HL-60/S4 treated with retinoic acid at 250 ng/mL for 4 days and 3 days (cell line): ENCODE results near the gene CLC.
"Not testable (repeated sequence)": the region's sequence is repeated elsewhere in the genome, so short reads cannot be mapped to it uniquely, and the experiment has no call there.

Source experiments
- in situ Hi-C: fragments of 300-500 bp; cut with MboI; formaldehyde crosslinking; loops from 2 replicates; pipeline ENCODE4 v1.7.0; 2022; ENCODE audit warnings: low sequenced_read_pairs

The CLC gene

DNA sequence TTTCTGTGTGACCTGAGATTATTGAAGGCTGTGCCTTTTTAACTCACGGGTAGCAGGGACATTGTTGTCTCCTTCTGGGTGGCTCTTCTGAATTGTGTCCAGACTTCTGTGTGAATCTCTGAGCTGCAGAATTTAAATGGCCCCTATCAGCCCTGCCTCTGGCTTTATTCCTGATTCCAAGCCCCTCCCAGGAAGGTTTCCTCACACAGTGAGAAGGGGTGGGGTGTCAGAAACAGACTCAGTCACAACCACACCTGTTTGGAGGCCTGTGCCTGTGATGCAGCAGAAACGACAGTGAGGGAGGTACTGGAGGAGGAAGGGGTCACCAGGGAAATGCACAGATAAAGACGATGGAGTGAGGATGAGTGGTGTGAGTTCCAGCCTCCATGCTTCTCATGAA, at the start of gene CLC:
CLC (minus strand) TSS at position 139 of the 400 bp plus-strand sequence; CDS start at position 62, 77 bp downstream.
- in situ Hi-C loops = no loop called here

DNA sequence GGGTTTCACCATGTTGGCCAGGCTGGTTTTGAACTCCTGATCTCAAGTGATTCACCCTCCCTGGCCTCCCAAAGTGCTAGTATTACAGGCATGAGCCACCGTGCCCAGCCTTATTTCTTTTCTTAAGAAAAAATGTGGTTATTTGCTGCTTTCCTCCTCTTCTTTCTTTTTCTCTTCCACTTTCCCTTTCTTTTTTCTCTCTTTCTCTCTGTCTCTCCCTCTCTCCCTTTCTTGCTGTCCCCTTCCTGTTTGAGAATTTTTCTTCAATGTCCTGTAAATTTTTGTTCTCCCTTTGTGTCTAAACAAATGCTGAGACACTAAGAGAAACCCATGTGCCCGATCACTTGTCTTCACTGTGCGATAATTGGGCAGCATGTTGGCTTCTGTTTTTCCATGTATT, 43.1 kb upstream of the CLC start:
- in situ Hi-C loops = no loop called here

DNA sequence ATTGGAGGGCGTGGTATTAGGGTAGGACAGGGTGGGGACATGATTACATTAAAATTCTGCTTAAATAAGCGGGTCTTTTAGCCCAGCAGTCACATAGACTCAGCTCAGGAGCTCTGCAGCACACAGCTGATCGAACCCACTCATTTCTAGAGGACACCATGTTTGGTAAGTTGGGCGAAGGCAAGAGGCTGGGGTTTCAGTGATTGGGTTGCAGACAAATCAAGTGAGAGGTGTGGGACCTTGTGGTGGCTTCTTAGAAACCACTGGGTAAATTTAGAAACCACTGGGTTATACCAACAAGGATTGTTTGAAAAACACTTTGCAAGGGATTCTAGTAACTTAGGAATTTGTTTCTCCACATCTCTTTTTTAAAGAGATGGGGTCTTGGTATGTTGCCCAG, 40.9 kb upstream of the CLC start, which contains the start of gene LEUTX:
LEUTX (plus strand) TSS at position 92 of the 400 bp plus-strand sequence; CDS start at position 159, 67 bp downstream.
- in situ Hi-C loops = no loop called here

DNA sequence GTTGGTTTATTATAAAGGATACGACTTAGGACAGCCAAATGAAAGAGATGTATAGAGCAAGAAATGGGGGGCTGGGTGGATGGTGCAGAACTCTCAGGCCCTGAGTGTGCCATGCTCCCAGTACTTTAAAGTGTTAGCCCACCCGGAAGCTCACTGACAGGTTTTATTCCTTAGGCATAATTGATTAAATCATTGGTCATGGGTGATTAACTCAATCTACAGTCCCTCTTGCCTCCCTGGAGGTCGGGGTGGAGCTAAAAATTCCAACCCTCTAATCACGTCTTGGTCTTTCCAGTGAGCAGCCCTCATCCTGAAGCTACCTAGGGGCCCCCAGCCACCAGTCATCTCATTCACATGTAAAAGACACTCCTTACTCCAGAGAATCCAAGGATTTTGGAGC, 31.0 kb upstream of the CLC start:
- in situ Hi-C loops = no loop called here

DNA sequence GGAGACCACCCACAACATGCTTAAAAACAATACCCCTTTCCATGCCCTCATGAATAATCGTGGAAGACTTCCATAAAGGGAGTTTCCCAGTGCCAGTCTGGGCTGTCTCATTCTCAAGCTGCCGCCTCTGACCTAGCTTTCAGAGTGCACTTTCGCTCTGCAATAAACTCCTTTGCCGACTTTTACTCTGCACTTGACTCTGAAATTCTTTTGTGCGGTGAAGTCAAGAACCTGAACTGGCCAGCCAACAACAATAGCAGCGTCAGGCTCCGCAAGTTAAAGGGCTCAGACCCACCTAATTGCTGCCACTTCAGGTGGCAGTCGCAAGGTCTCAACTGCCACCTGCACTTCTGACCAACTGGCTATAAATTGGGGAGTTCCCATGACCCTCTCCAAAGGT, 30.5 kb upstream of the CLC start:
- in situ Hi-C loops = no loop called here

GRCh38 chr19:39765091-39766076, 27.6 kb upstream of the CLC start:
- in situ Hi-C loops = no loop called here

- in situ Hi-C loops = not testable (repeated sequence)
Observed at GRCh38 chr19:39761851-39762250, 24.0 kb upstream of the CLC start.

- in situ Hi-C loops = no loop called here
Observed at GRCh38 chr19:39759457-39760184, 21.8 kb upstream of the CLC start.

GRCh38 chr19:39754971-39755370, 17.1 kb upstream of the CLC start:
- in situ Hi-C loops = no loop called here

- in situ Hi-C loops = no loop called here
Observed at GRCh38 chr19:39754544-39754943, 16.7 kb upstream of the CLC start.

- in situ Hi-C loops = no loop called here
Observed at GRCh38 chr19:39752795-39753194, 15.0 kb upstream of the CLC start.

- in situ Hi-C loops = no loop called here
Observed at GRCh38 chr19:39752390-39752789, 14.6 kb upstream of the CLC start.

GRCh38 chr19:39749981-39750380, 12.2 kb upstream of the CLC start:
- in situ Hi-C loops = no loop called here

GRCh38 chr19:39746836-39747529, 9.2 kb upstream of the CLC start:
- in situ Hi-C loops = no loop called here

DNA sequence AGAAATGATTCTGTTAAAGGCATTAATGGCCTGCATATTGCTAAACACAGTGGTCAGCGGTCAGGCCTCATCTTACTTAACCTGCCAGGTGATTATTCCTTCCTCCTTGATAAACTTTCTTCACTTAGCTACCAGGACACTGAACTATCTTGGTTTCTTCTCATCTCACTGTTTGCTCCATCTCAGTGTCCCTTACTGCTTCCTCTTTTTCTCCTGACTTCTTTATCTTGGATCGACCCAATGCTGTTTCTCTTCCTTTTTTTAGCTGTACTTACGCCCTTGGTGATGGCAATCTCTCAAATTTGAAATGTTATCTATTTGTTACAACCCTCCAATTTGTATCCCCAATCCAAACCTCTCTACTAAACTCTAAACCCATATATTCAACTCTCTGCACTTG, 7.8 kb upstream of the CLC start:
- in situ Hi-C loops = no loop called here

GRCh38 chr19:39740395-39740794, 2.6 kb upstream of the CLC start:
- in situ Hi-C loops = no loop called here

DNA sequence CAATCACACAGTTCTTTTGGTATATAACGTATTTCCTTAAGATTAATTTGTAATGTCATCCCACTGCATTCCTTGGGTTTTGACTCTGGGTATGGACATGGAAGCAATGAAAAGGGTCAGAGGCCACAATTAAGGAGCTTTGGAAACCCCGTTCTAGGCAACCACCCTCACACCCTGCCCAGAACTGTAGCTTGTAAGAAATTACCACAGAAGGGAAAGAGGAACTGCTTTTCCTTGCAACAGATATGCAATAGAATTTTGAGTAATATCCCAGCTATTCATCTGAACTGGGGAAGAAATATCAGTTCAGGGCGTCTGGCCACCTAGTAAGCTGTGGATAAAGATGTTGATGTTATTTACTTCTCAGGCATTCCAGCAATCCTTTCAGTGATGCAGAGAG, 985 bp upstream of the CLC start:
- in situ Hi-C loops = no loop called here

- in situ Hi-C loops = no loop called here
Observed at GRCh38 chr19:39737351-39737750, 478 bp downstream of the CLC start.

- in situ Hi-C loops = no loop called here
Observed at GRCh38 chr19:39736088-39736487, 1.7 kb downstream of the CLC start.

DNA sequence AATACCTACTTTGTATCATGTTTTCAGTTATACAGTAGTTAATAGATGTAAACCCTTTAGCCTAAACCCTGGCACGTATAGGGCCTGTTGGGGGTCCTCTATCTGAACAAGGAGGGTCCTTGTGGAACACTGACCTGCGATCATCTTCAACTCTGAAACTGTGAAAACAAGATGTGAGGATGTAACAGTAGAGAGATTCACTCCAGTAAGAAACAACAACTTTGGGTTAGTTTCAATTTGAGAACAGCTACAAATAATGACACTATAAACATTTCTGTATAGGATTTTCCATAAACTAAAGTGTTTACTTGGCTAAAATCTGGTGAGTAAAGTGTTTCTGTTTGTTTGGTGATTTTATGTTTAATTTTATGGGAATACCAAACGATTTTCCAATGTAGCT, 2.1 kb downstream of the CLC start:
- in situ Hi-C loops = no loop called here

- in situ Hi-C loops = no loop called here
Observed at GRCh38 chr19:39733841-39734240, 4.0 kb downstream of the CLC start.
